ENCODE measurements around the gene PIP5K1C.
A peak's percentile ranks its signal among the peaks of the same experiment; 100 is the strongest.

Gene PIP5K1C

DNA sequence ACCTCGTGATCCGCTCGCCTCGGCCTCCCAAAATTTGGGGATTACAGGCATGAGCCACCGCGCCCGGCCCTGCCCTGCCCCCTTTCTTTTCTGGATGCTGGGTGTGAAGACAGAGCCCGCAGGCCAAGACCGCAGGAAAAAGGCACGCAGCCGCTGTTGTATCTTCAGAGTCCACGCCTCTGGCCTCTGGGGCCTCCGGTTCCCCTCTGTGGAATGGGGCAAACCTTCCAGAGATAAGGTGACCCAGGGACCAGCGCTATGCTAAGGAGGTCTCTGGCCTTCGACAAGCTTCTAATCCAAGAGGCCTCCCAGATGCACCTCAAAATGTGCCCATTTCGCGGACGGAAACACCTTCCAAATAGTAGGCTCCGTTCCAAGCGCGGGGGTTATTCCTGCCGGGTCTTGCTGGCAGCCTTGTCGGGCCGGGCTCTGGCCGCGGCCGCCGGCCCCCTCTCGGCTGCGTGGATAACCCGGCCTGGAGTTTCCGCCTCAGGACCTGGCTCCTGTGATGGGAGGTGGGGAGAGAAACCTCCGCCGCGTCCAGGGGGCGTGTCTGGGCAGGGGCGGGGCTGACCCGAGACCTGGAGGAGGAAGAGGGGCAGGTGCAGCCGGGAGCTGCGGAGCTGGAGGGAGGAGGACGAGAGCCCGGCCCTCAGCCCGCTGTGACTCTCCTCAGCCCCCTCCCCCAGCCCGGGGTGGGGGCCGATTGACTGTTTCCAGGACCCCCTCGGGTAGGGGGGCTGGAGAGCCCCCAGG is 21.0 kb upstream of the PIP5K1C start:
- peak; percentile 94 for DNase-seq (ENCODE audit: low read depth, low spot score)

- DNase-seq (ENCODE audit: low read depth, low spot score), result no peak
Measured at GRCh38 chr19:3720349-3720917, 20.2 kb upstream of the PIP5K1C start.

- no peak for DNase-seq (ENCODE audit: low read depth, low spot score)
Measured at GRCh38 chr19:3719868-3720267, 19.6 kb upstream of the PIP5K1C start.

GRCh38 chr19:3716147-3716668 is 15.9 kb upstream of the PIP5K1C start:
- DNase-seq (ENCODE audit: low read depth, low spot score), result no peak

DNA sequence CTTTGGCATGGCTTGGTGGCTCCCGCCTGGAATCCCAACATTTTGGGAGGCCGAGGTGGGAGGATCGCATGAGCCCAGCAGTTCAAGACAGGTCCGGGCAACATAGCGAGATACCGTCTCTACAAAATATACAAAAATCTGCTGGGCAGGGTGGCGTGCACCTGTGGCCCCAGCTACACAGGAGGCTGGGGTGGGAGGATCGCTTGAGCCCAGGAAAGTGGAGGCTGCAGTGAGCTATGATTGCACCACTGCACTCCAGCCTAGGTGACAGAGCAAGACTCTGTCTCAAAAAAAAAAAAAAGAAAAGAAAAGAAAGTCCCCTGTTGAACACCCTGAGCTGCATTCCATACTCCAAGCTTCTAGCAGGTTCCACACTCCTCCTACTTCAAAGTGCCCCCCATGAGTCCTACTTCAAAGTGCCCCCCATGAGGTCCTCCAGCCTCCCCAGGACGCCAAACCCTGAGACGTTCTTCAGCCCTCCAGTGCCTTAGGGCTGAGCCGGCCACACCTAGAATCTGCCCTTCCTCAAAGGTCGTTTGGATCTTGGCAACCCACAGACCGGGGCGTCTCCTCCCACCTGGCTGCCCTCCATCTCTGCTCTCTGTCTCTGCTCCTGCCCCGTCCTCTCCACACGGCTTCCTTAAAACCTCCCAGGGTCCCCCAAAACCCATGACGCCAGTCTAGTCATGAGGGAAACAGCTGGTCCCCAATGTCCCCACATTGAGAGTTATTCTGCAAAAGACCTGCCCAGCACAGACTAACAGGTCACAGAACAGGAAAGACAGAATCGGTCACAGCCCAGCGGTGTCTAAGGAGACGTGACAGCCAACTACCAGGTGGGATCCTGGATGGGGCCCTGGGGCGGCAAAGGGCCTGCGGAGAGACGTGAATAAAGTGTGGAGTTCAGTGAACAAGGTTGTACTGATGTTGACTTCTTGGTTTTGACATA is 12.7 kb upstream of the PIP5K1C start:
- no peak for DNase-seq (ENCODE audit: low read depth, low spot score)

DNA sequence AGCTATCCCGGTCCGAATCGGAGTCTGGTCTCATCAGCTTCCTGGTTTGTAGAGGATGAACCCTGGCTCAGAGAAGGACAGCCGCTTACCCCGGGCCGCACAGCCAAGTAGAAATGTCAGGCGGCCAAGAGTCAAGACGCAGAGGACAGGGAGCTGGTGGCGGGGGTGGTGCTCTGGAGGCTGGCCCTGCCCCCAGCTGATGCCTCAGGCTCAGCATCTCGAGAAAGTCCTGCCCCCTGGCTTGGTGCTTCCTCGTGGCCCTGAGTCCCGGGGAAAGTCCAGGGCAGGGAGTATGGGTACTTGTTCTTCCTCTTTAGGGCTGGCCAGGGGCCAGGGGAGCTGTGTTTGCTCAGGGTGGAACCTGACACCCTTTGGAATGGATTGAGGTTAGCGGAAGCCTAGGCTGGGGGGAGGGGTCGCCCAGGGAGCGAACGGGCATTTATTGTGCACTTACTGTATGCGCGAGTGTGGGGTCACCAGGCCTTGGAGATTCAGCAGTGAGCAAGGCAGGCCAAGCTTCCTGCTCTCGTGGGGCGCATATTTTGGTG is 10.1 kb upstream of the PIP5K1C start:
- DNase-seq (ENCODE audit: low read depth, low spot score), result peak; percentile 59

DNA sequence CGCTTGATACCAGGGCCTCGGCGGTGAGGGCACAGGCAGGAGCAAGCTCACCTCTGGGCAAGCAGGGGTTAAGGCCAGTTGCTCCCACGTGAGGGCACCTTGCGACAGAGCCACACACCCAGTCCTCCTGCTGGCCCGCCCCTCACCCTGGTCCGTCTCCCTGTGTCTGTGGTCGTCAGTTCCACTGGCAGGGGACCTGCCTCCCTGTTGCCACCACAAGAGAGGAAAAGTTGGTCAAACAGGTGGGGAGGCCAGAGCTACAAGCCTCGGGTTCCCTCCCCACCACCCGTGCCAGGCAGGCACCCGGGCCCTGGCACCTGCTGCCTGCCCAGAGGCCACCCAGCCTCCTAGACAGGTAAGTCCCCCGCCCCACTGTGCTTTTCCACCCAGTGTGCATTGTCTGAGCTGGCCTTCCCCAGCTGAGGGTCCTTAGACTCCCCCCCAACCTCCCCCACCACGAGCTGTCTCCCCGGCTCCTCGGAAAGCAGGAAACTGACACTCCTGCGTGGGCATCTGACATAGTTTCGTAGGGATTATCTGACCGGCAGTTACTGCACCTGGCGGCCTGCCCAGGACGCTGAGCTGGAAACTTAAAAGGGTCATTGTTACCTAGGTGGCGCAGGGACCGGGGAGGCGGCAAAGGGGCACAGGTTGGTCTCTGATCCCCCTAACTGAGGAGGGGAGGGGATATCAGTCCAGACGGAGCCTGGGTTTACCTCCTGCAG is 8.1 kb upstream of the PIP5K1C start, which contains the start of gene TJP3:
Gene TJP3, plus strand, starts transcription at position 178 of the 725 bp plus-strand sequence. CDS start 20,049 bp downstream, outside the sequence.
- DNase-seq (ENCODE audit: low read depth, low spot score), result peak; percentile 58

DNA sequence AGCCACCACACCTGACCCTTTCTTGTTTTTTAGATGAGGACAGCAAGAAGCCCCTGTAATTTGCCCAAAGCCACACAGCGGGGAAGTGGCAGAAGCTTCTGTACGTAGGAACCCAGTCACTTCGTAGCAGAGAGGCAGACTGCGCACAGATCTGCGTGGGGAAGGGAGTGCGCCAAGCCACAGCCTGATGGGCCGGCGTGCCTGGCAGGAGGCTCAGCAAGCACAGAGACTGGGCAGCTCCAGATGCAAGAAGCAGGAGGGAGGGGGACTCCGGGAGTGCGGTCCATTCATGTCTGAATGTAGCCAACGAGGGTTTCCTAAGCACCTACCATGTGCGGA is 7.6 kb upstream of the PIP5K1C start:
- no peak for DNase-seq (ENCODE audit: low read depth, low spot score)

GRCh38 chr19:3701200-3701599 is 932 bp upstream of the PIP5K1C start:
- no peak for DNase-seq (ENCODE audit: low read depth, low spot score)

GRCh38 chr19:3699741-3700241 is 477 bp downstream of the PIP5K1C start:
- DNase-seq (ENCODE audit: low read depth, low spot score), result no peak

GRCh38 chr19:3698974-3699740 is 1.1 kb downstream of the PIP5K1C start:
- peak; percentile 64 for DNase-seq (ENCODE audit: low read depth, low spot score)

- DNase-seq (ENCODE audit: low read depth, low spot score), result no peak
Measured at GRCh38 chr19:3698386-3698950, 1.8 kb downstream of the PIP5K1C start.

- no peak for DNase-seq (ENCODE audit: low read depth, low spot score)
Measured at GRCh38 chr19:3697671-3698385, 2.4 kb downstream of the PIP5K1C start.

- DNase-seq (ENCODE audit: low read depth, low spot score), result no peak
Measured at GRCh38 chr19:3697094-3697493, 3.2 kb downstream of the PIP5K1C start.

DNA sequence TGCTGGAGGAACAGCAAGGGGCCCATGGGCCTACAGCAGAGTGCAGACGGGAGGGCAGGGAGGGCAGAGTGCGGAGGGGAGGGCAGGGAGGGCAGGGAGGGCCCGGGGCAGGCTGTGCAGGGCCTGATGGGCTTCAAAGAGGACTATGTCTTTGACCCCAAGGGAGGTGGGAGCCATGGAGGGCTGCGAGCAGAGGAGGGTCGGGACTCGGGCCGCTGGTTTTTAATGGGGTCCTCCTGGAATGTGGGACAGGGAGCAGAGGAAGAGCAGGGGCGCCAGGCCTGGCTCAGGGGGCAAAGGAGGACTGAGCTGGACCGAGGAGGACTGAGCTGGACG is 3.6 kb downstream of the PIP5K1C start:
- no peak for DNase-seq (ENCODE audit: low read depth, low spot score)

GRCh38 chr19:3695986-3696659 is 4.1 kb downstream of the PIP5K1C start:
- no peak for DNase-seq (ENCODE audit: low read depth, low spot score)

DNA sequence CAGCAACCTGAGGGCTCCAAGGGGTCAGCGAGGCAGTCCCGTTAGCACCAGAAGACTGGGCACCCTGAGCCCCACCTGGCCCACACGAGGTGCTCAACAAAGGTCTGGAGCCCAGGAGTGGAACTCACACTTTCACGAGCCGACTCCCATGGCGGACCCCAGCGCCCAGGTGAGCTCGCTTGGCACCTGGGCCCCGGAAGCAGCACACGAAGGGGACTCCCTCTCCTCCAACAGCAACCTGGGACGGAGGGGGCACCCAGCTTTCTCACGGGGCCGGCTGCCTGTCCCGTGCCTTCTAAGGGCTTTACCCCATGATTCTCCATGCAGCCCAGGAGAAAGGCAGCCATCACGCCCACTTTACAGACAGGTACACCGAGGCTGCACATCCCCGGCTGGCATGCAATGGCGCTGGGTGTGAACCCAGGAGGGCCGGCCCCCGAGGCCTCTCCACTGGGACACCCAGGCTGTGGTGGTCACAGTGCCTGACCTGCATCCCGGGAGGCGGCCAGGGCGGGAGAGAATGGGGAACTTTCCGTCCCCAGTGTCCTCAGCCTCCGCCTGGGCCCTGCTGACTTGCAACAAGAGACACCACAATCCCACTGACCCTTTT is 5.0 kb downstream of the PIP5K1C start:
- no peak for DNase-seq (ENCODE audit: low read depth, low spot score)

Measured in astrocyte of the hippocampus (primary cell).